ENCODE measurements around the gene ALKBH8.
"Not testable (repeated sequence)": the region's sequence is repeated elsewhere in the genome, so short reads cannot be mapped to it uniquely, and the experiment has no call there.

ALKBH8 gene

GRCh38 chr11:107549954-107550285, 15.6 kb downstream of the ALKBH8 start:
- no peak overlapping the region for H3K4me3 ChIP-seq (ENCODE audit: extremely low read depth, insufficient read depth, low read length, poor library complexity, severe bottlenecking)
- WGBS, 2 experiments (ENCODE audit: insufficient coverage in 2 of 2), result 100% methylated on average over 2 of the region's 2 CpGs; no CpG with 5 or more reads in 1 of the 2 experiments
- H3K4me1 ChIP-seq (ENCODE audit: control insufficient read depth, insufficient read depth, low read length, poor library complexity, severe bottlenecking), result peaks cover 6% of the 10 kb centered on the region
- H3K27ac ChIP-seq (ENCODE audit: low read depth, low read length, severe bottlenecking), result no peak overlapping the region
- H3K36me3 ChIP-seq (ENCODE audit: control insufficient read depth, insufficient read depth, low read length), result peaks cover 4% of the 10 kb centered on the region
- H3K9me3 ChIP-seq (ENCODE audit: control insufficient read depth, low read length), result no peaks in the 10 kb centered on the region

- Histone ChIP-seq H3K4me3 (ENCODE audit: extremely low read depth, insufficient read depth, low read length, poor library complexity, severe bottlenecking) (no peak overlapping the region), H3K36me3 (ENCODE audit: control insufficient read depth, insufficient read depth, low read length) (peaks cover 4% of the 10 kb centered on the region), H3K27ac (ENCODE audit: low read depth, low read length, severe bottlenecking) (no peak overlapping the region), H3K4me1 (ENCODE audit: control insufficient read depth, insufficient read depth, low read length, poor library complexity, severe bottlenecking) (peaks cover 8% of the 10 kb centered on the region), H3K9me3 (ENCODE audit: control insufficient read depth, low read length) (no peaks in the 10 kb centered on the region)
- 75 to 86% methylated on average over 1 to 2 of the region's 6 CpGs for WGBS, 2 experiments (ENCODE audit: insufficient coverage in 2 of 2)
These were observed 16.1 kb downstream of the ALKBH8 start for GRCh38 chr11:107549253-107549953.

GRCh38 chr11:107547961-107548360, 17.6 kb downstream of the ALKBH8 start:
- Histone ChIP-seq H3K4me3 (ENCODE audit: extremely low read depth, insufficient read depth, low read length, poor library complexity, severe bottlenecking) (no peak overlapping the region), H3K9me3 (ENCODE audit: control insufficient read depth, low read length) (no peaks in the 10 kb centered on the region), H3K27ac (ENCODE audit: low read depth, low read length, severe bottlenecking) (no peak overlapping the region), H3K4me1 (ENCODE audit: control insufficient read depth, insufficient read depth, low read length, poor library complexity, severe bottlenecking) (peaks cover 8% of the 10 kb centered on the region), H3K36me3 (ENCODE audit: control insufficient read depth, insufficient read depth, low read length) (peaks cover 8% of the 10 kb centered on the region)
- 100% methylated on average over 3 of the region's 4 CpGs; no CpG with 5 or more reads in 1 of the 2 experiments for WGBS, 2 experiments (ENCODE audit: insufficient coverage in 2 of 2)

- H3K36me3 ChIP-seq (ENCODE audit: control insufficient read depth, insufficient read depth, low read length), result peaks cover 4% of the 10 kb centered on the region
- WGBS, 2 experiments (ENCODE audit: insufficient coverage in 2 of 2), result 100% methylated on average over 1 of the region's 1 CpG; no CpG with 5 or more reads in 1 of the 2 experiments
- no peaks in the 10 kb centered on the region for H3K9me3 ChIP-seq (ENCODE audit: control insufficient read depth, low read length)
- no peak overlapping the region for H3K27ac ChIP-seq (ENCODE audit: low read depth, low read length, severe bottlenecking)
- peaks cover 8% of the 10 kb centered on the region for H3K4me1 ChIP-seq (ENCODE audit: control insufficient read depth, insufficient read depth, low read length, poor library complexity, severe bottlenecking)
- no peak overlapping the region for H3K4me3 ChIP-seq (ENCODE audit: extremely low read depth, insufficient read depth, low read length, poor library complexity, severe bottlenecking)
These were observed 20.4 kb downstream of the ALKBH8 start for GRCh38 chr11:107545101-107545514.

GRCh38 chr11:107538821-107539220, 26.7 kb downstream of the ALKBH8 start:
- Histone ChIP-seq H3K9me3 (ENCODE audit: control insufficient read depth, low read length) (no peaks in the 10 kb centered on the region), H3K4me3 (ENCODE audit: extremely low read depth, insufficient read depth, low read length, poor library complexity, severe bottlenecking) (no peak overlapping the region), H3K4me1 (ENCODE audit: control insufficient read depth, insufficient read depth, low read length, poor library complexity, severe bottlenecking) (no peaks in the 10 kb centered on the region), H3K27ac (ENCODE audit: low read depth, low read length, severe bottlenecking) (no peak overlapping the region), H3K36me3 (ENCODE audit: control insufficient read depth, insufficient read depth, low read length) (peaks cover 22% of the 10 kb centered on the region)
- 83 to 88% methylated on average over 1 to 2 of the region's 3 CpGs for WGBS, 2 experiments (ENCODE audit: insufficient coverage in 2 of 2)

GRCh38 chr11:107538239-107538638, 27.3 kb downstream of the ALKBH8 start:
- Histone ChIP-seq H3K4me1 (ENCODE audit: control insufficient read depth, insufficient read depth, low read length, poor library complexity, severe bottlenecking) (no peaks in the 10 kb centered on the region), H3K27ac (ENCODE audit: low read depth, low read length, severe bottlenecking) (no peak overlapping the region), H3K36me3 (ENCODE audit: control insufficient read depth, insufficient read depth, low read length) (peaks cover 22% of the 10 kb centered on the region)

GRCh38 chr11:107537155-107537554, 28.4 kb downstream of the ALKBH8 start:
- not testable (repeated sequence) for H3K27ac ChIP-seq (ENCODE audit: low read depth, low read length, severe bottlenecking); H3K4me1 ChIP-seq (ENCODE audit: control insufficient read depth, insufficient read depth, low read length, poor library complexity, severe bottlenecking); H3K4me3 ChIP-seq (ENCODE audit: extremely low read depth, insufficient read depth, low read length, poor library complexity, severe bottlenecking); H3K9me3 ChIP-seq (ENCODE audit: control insufficient read depth, low read length)
- H3K36me3 ChIP-seq (ENCODE audit: control insufficient read depth, insufficient read depth, low read length), result peaks cover 22% of the 10 kb centered on the region

More at GRCh38 chr11:107538239-107538638, 27.3 kb downstream of the ALKBH8 start:
- Histone ChIP-seq H3K4me3 (ENCODE audit: extremely low read depth, insufficient read depth, low read length, poor library complexity, severe bottlenecking) (no peak overlapping the region), H3K9me3 (ENCODE audit: control insufficient read depth, low read length) (no peaks in the 10 kb centered on the region)

- H3K36me3 ChIP-seq (ENCODE audit: control insufficient read depth, insufficient read depth, low read length), result peaks cover under 1% of the 10 kb centered on the region
- H3K9me3 ChIP-seq (ENCODE audit: control insufficient read depth, low read length), result no peaks in the 10 kb centered on the region
- no peaks in the 10 kb centered on the region for H3K4me1 ChIP-seq (ENCODE audit: control insufficient read depth, insufficient read depth, low read length, poor library complexity, severe bottlenecking)
- H3K27ac ChIP-seq (ENCODE audit: low read depth, low read length, severe bottlenecking), result no peak overlapping the region
- no CpG with 5 or more reads among the region's 3 CpGs for WGBS, 2 experiments (ENCODE audit: insufficient coverage in 2 of 2)
- no peak overlapping the region for H3K4me3 ChIP-seq (ENCODE audit: extremely low read depth, insufficient read depth, low read length, poor library complexity, severe bottlenecking)
These were observed 39.3 kb downstream of the ALKBH8 start for GRCh38 chr11:107526197-107526596.

- no CpG with 5 or more reads among the region's 2 CpGs for WGBS, 2 experiments (ENCODE audit: insufficient coverage in 2 of 2)
- H3K4me3 ChIP-seq (ENCODE audit: extremely low read depth, insufficient read depth, low read length, poor library complexity, severe bottlenecking), result no peak overlapping the region
- H3K27ac ChIP-seq (ENCODE audit: low read depth, low read length, severe bottlenecking), result no peak overlapping the region
- no peaks in the 10 kb centered on the region for H3K9me3 ChIP-seq (ENCODE audit: control insufficient read depth, low read length)
- H3K4me1 ChIP-seq (ENCODE audit: control insufficient read depth, insufficient read depth, low read length, poor library complexity, severe bottlenecking), result no peaks in the 10 kb centered on the region
- peaks cover 10% of the 10 kb centered on the region for H3K36me3 ChIP-seq (ENCODE audit: control insufficient read depth, insufficient read depth, low read length)
These were observed 56.7 kb downstream of the ALKBH8 start for GRCh38 chr11:107508858-107509244.

GRCh38 chr11:107508201-107508857, 57.2 kb downstream of the ALKBH8 start:
- H3K27ac ChIP-seq (ENCODE audit: low read depth, low read length, severe bottlenecking), result no peak overlapping the region
- 100% methylated on average over 2 of the region's 6 CpGs for WGBS, 2 experiments (ENCODE audit: insufficient coverage in 2 of 2)

GRCh38 chr11:107505647-107506225, 59.8 kb downstream of the ALKBH8 start:
- no peak overlapping the region for H3K4me3 ChIP-seq (ENCODE audit: extremely low read depth, insufficient read depth, low read length, poor library complexity, severe bottlenecking)
- H3K4me1 ChIP-seq (ENCODE audit: control insufficient read depth, insufficient read depth, low read length, poor library complexity, severe bottlenecking), result no peaks in the 10 kb centered on the region
- H3K27ac ChIP-seq (ENCODE audit: low read depth, low read length, severe bottlenecking), result no peak overlapping the region
- H3K9me3 ChIP-seq (ENCODE audit: control insufficient read depth, low read length), result peaks cover 8% of the 10 kb centered on the region
- peaks cover 27% of the 10 kb centered on the region for H3K36me3 ChIP-seq (ENCODE audit: control insufficient read depth, insufficient read depth, low read length)

More at GRCh38 chr11:107508201-107508857, 57.2 kb downstream of the ALKBH8 start:
- H3K36me3 ChIP-seq (ENCODE audit: control insufficient read depth, insufficient read depth, low read length), result peaks cover 15% of the 10 kb centered on the region
- no peaks in the 10 kb centered on the region for H3K4me1 ChIP-seq (ENCODE audit: control insufficient read depth, insufficient read depth, low read length, poor library complexity, severe bottlenecking)
- H3K9me3 ChIP-seq (ENCODE audit: control insufficient read depth, low read length), result no peaks in the 10 kb centered on the region
- no peak overlapping the region for H3K4me3 ChIP-seq (ENCODE audit: extremely low read depth, insufficient read depth, low read length, poor library complexity, severe bottlenecking)

All from mesodermal cell (in vitro differentiated cells).